ENCODE measurements around the gene SATB1. TPM values are rescaled to one million over a fixed set of nuclear protein-coding genes. Genes with fewer than 3 reads are reported as not detected.

The SATB1 gene
- total RNA-seq, 1 experiment from 2014 or later: 2.7 TPM

- no peaks in the 10 kb centered on the region for H3K9me2 ChIP-seq (ENCODE audit: insufficient read depth)
- DNase-seq (ENCODE audit: low read depth, low spot score) (no peak), ATAC-seq (no peak)
- H2AFZ ChIP-seq (ENCODE audit: low read depth, low read length, poor library complexity, severe bottlenecking): no peak overlapping the region
- no peak overlapping the region for H3K9ac ChIP-seq (ENCODE audit: low read length)
- H3K36me3 ChIP-seq (ENCODE audit: control insufficient read depth in 1 of 2, insufficient read depth in 2 of 2, low read length in 2 of 2): no peaks in the 10 kb centered on the region
- no peaks in the 10 kb centered on the region for H3K79me2 ChIP-seq (ENCODE audit: insufficient read depth, low read length)
- peaks cover 0 to 6% of the 10 kb centered on the region in 2 experiments; a peak in 2 of 4 replicates for H3K4me1 ChIP-seq (ENCODE audit: control insufficient read depth in 1 of 2, insufficient read depth in 2 of 2, low read length in 2 of 2)
- intact Hi-C loops (cut with micrococcal nuclease): no loop called here
- H4K20me1 ChIP-seq (ENCODE audit: insufficient read depth): no peaks in the 10 kb centered on the region
- H3K4me2 ChIP-seq (ENCODE audit: low read length): no peak overlapping the region
- H3K9me3 ChIP-seq (ENCODE audit: control insufficient read depth in 1 of 2, insufficient read depth in 1 of 2, low read depth in 1 of 2, low read length in 2 of 2): no peaks in the 10 kb centered on the region
- ChIA-PET POLR2A (no interaction called here), RAD21 (ENCODE audit: low non-redundant PET in 1 of 2, low total read pairs in 2 of 2, uncharacterized antibody in 2 of 2, unreplicated experiment in 2 of 2) (no interaction called here), CTCF (no interaction called here)
- TF ChIP-seq REST (IDR thresholded peaks at IDR 0.05; ENCODE audit: low read depth): no peak
- no peak for TF ChIP-seq RAD21 (IDR thresholded peaks at IDR 0.05; ENCODE audit: low read depth)
- no peak for TF ChIP-seq ZNF274 (IDR thresholded peaks at IDR 0.05; ENCODE audit: low read depth, low read length)
- no peak for TF ChIP-seq ATF3 (IDR thresholded peaks at IDR 0.05)
- TF ChIP-seq SIN3A (IDR thresholded peaks at IDR 0.05; ENCODE audit: low read depth): no peak
- TF ChIP-seq ZBTB33 (IDR thresholded peaks at IDR 0.05; ENCODE audit: extremely low read depth, insufficient replicate concordance, low read length): no peak
- no peak for TF ChIP-seq TCF7L2 (IDR thresholded peaks at IDR 0.05; ENCODE audit: borderline replicate concordance, extremely low read depth, insufficient read depth, insufficient read length)
- TF ChIP-seq ELF1 (IDR thresholded peaks at IDR 0.05; ENCODE audit: borderline replicate concordance, low read depth): no peak
- TF ChIP-seq POLR2A (IDR thresholded peaks at IDR 0.05; ENCODE audit: borderline replicate concordance, extremely low read depth, insufficient read depth, insufficient read length): no peak
- TF ChIP-seq YY1 (IDR thresholded peaks at IDR 0.05; ENCODE audit: extremely low read depth, insufficient replicate concordance, low read depth, low read length): no peak
- TF ChIP-seq EZH2phosphoT487 (IDR thresholded peaks at IDR 0.05; ENCODE audit: borderline replicate concordance): no peak
- TF ChIP-seq CBX3 (IDR thresholded peaks at IDR 0.05; ENCODE audit: low read depth): no peak
- TF ChIP-seq SP1 (IDR thresholded peaks at IDR 0.05; ENCODE audit: low read depth): no peak
- TF ChIP-seq CTCF (IDR thresholded peaks at IDR 0.05 in 2 of 3, conservative IDR thresholded peaks at IDR 0.05 in 1 of 3; ENCODE audit: borderline replicate concordance in 1 of 3, insufficient read depth in 1 of 3, low read depth in 2 of 3, low read length in 2 of 3): no peak
- TF ChIP-seq JUND (IDR thresholded peaks at IDR 0.05): no peak
- no peak for TF ChIP-seq POLR2AphosphoS5 (IDR thresholded peaks at IDR 0.05; ENCODE audit: low read depth, low read length)
- H3K27ac ChIP-seq (ENCODE audit: low read depth, low read length): no peak overlapping the region
- no TSS peak for BruUV-seq (replicated peaks)
- no peak overlapping the region for H3K4me3 ChIP-seq (replicated peaks in 1 of 2; ENCODE audit: low read depth in 1 of 2, low read length in 2 of 2)
- peaks cover 44% of the 10 kb centered on the region for H3K27me3 ChIP-seq (ENCODE audit: insufficient read depth, low read length)
Measured at GRCh38 chr3:18440066-18440722, 15.1 kb upstream of the SATB1 start.
